Measurements from ENCODE around the gene ZNF808. TPM values are rescaled to one million over a fixed set of nuclear protein-coding genes. Genes with fewer than 3 reads are reported as not detected.

The ZNF808 gene
- total and polyA plus RNA-seq, 9 of the 15 experiments (the other 6 are each of a cell fraction or from before 2014, with no cell fraction given): 3.1 to 20.1 (median 10.9) TPM

DNA sequence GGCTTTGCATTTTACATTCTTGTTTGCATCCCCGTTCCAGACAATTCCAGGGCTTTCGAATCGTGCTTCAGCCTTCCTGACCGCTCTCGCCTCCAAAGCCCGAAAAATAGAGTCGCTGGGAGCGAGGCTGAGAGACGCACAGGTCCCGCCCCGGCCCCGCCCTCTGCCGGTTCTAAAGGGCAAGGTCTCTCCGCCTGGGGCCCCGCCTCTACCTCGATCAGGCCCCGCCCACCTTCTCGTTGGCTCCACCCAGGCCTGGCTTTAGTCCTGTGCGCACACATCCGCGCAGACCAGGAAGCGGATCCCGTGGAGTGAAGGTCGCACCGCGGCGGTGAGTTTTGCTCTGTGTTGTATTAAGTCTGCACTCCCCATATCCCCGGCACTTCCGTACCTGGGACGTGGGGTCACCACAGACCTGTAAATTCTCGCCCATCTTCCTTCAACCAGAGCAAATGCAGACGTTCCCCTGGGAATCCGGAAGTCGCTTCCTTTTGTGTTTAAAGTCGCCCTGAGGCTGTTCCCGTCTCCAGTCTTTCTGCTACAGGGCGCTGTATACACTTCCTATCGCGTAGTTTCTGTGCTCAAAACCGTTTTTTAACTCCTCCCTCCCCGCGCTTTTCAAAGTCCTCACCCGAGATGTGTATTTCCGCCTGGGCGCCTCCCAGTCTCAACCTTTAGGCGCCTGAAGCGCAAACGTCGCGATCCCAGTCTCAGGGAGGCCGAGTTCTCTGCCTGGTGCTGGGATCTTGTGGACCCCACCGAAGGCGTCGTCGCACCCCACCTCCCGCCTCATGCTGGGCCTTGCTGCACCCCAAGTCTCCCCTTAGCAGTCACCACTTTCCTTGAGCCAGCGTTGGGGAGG is 42.8 kb downstream of the ZNF808 start, which contains the start of gene ZNF701:
TSS of gene ZNF701 (plus strand) at position 288 of the 862 bp plus-strand sequence. CDS start 3,861 bp downstream, outside the sequence.
- peak within 1 kb of the TSS; percentile 96 for H3K4me2 ChIP-seq (ENCODE audit: insufficient read depth, low read length)
- H3K4me1 ChIP-seq (replicated peaks in 1 of 2; ENCODE audit: control insufficient read depth in 2 of 2, insufficient read depth in 2 of 2, low read length in 2 of 2): peaks cover 2 to 11% of the 10 kb centered on the region in 2 experiments; a peak in 3 of 5 replicates
- H3K36me3 ChIP-seq (ENCODE audit: control insufficient read depth, insufficient read depth, low read length): peaks cover 25% of the 10 kb centered on the region; the same call in 1 of the 3 replicates
- H3K4me3 ChIP-seq: peak within 1 kb of the TSS; percentile 72
- WGBS (ENCODE audit: insufficient coverage, low coverage, missing lambda C conversion rate): 4% methylated on average over 51 of the region's 57 CpGs
- peak within 1 kb of the TSS; percentile 96 for H2AFZ ChIP-seq (ENCODE audit: low read depth, low read length)
- ChIA-PET POLR2A (no interaction called here), CTCF (ENCODE audit: low intra/inter-chr PET ratio) (no interaction called here)
- in situ Hi-C loops (cut with MboI): no loop called here
- peak within 1 kb of the TSS; percentile 94 to 95 for H3K9ac ChIP-seq (ENCODE audit: insufficient read depth in 1 of 2, low read depth in 2 of 2, low read length in 2 of 2)
- TSS peak; percentile 76 for BruUV-seq (replicated peaks)
- peak within 1 kb of the TSS; percentile 97 for H3K27ac ChIP-seq (ENCODE audit: extremely low read depth, low read depth, low read length)
- no peaks in the 10 kb centered on the region for H3K9me1 ChIP-seq (ENCODE audit: control insufficient read depth, insufficient read depth, low read length)
- no peaks in the 10 kb centered on the region for H3K27me3 ChIP-seq (ENCODE audit: control insufficient read depth in 2 of 2, insufficient read depth in 2 of 2, low read length in 2 of 2)
- H3K79me2 ChIP-seq (ENCODE audit: control insufficient read depth, insufficient read depth, low read length): peaks cover 18% of the 10 kb centered on the region
- FAIRE-seq (peak; percentile 82), DNase-seq (ENCODE audit: extremely low read depth in 1 of 4, low spot score in 3 of 4) (peak; percentile 93 to 94 (median 93)), ATAC-seq (peak; percentile 100)
- H4K20me1 ChIP-seq (replicated peaks; ENCODE audit: control insufficient read depth, insufficient read depth, low read length): no peaks in the 10 kb centered on the region
- H3K9me3 ChIP-seq (replicated peaks; ENCODE audit: control insufficient read depth, insufficient read depth, low read depth, low read length): peaks cover 8% of the 10 kb centered on the region; the same call in 1 of the 2 replicates
- intact Hi-C loops (cut with micrococcal nuclease): no loop called here
- TF ChIP-seq ZNF764 (CRISPR knock-in tag; IDR thresholded peaks at IDR 0.05; ENCODE audit: low read depth): no peak; the same call in 1 of the 2 replicates
- TF ChIP-seq ZNF668 (CRISPR knock-in tag; IDR thresholded peaks at IDR 0.05): no peak
- TF ChIP-seq PHB2 (IDR thresholded peaks at IDR 0.05; ENCODE audit: low read depth): no peak
- no peak for TF ChIP-seq PCBP2 (IDR thresholded peaks at IDR 0.05; ENCODE audit: low read depth, low read length, poor library complexity, severe bottlenecking)
- TF ChIP-seq, protein P1, sequence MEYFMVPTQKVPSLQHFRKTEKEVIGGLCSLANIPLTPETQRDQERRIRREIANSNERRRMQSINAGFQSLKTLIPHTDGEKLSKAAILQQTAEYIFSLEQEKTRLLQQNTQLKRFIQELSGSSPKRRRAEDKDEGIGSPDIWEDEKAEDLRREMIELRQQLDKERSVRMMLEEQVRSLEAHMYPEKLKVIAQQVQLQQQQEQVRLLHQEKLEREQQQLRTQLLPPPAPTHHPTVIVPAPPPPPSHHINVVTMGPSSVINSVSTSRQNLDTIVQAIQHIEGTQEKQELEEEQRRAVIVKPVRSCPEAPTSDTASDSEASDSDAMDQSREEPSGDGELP (CRISPR knock-in tag; IDR thresholded peaks at IDR 0.05; ENCODE audit: borderline replicate concordance): 0 out of 2 replicates have a peak, but pooled peaks have one; percentile 18
- TF ChIP-seq, protein P2, sequence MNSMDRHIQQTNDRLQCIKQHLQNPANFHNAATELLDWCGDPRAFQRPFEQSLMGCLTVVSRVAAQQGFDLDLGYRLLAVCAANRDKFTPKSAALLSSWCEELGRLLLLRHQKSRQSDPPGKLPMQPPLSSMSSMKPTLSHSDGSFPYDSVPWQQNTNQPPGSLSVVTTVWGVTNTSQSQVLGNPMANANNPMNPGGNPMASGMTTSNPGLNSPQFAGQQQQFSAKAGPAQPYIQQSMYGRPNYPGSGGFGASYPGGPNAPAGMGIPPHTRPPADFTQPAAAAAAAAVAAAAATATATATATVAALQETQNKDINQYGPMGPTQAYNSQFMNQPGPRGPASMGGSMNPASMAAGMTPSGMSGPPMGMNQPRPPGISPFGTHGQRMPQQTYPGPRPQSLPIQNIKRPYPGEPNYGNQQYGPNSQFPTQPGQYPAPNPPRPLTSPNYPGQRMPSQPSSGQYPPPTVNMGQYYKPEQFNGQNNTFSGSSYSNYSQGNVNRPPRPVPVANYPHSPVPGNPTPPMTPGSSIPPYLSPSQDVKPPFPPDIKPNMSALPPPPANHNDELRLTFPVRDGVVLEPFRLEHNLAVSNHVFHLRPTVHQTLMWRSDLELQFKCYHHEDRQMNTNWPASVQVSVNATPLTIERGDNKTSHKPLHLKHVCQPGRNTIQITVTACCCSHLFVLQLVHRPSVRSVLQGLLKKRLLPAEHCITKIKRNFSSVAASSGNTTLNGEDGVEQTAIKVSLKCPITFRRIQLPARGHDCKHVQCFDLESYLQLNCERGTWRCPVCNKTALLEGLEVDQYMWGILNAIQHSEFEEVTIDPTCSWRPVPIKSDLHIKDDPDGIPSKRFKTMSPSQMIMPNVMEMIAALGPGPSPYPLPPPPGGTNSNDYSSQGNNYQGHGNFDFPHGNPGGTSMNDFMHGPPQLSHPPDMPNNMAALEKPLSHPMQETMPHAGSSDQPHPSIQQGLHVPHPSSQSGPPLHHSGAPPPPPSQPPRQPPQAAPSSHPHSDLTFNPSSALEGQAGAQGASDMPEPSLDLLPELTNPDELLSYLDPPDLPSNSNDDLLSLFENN (IDR thresholded peaks at IDR 0.05; ENCODE audit: low read depth in 2 of 2, low read length in 2 of 2): 0 out of 4 replicates have a peak, but pooled peaks of 1 of the 2 experiments have one; percentile 12
- no peak for TF ChIP-seq MTF1 (CRISPR knock-in tag; IDR thresholded peaks at IDR 0.05; ENCODE audit: borderline replicate concordance)
- no peak for TF ChIP-seq ZNF584 (CRISPR knock-in tag; IDR thresholded peaks at IDR 0.05; ENCODE audit: low read depth)
- peak; percentile 20; the same call in 1 of the 2 replicates for TF ChIP-seq XRCC5 (IDR thresholded peaks at IDR 0.05; ENCODE audit: low read depth, low read length)
- TF ChIP-seq MYBL2 (IDR thresholded peaks at IDR 0.05; ENCODE audit: low read depth): peak; percentile 87
- TF ChIP-seq MYBL2 (CRISPR knock-in tag; IDR thresholded peaks at IDR 0.05; ENCODE audit: borderline replicate concordance): peak; percentile 50; the same call in 1 of the 2 replicates
- peak in 1 of 2 experiments; percentile 67; a peak in 1 of 4 replicates for TF ChIP-seq SIN3A (IDR thresholded peaks at IDR 0.05; ENCODE audit: borderline replicate concordance in 2 of 2, control insufficient read depth in 1 of 2, low read depth in 2 of 2, low read length in 2 of 2)
- TF ChIP-seq RBFOX2 (IDR thresholded peaks at IDR 0.05; ENCODE audit: low read depth, low read length): peak; percentile 80
- no peak for TF ChIP-seq GTF2F1 (IDR thresholded peaks at IDR 0.05; ENCODE audit: low read depth, low read length)
- no peak for TF ChIP-seq ZNF41 (CRISPR knock-in tag; conservative IDR thresholded peaks at IDR 0.05)
